H9 (cell line): ENCODE data around the gene KAT2B. TPM values are rescaled to one million over a fixed set of nuclear protein-coding genes. Genes with fewer than 3 reads are reported as not detected.

Experiments
- DNase-seq: peaks from one replicate; pipeline ENCODE4 v3.0.0-alpha.2; 2017
- H2AFZ ChIP-seq: one replicate; pipeline ENCODE4 v1.6.1; 2013; ENCODE audit warnings: mild to moderate bottlenecking, low read length, control low read depth, moderate library complexity
- H2AK5ac ChIP-seq: 2 replicates; pipeline ENCODE4 v1.6.1; 2013; ENCODE audit warnings: low read length, control low read depth, mixed read lengths; ENCODE audit not compliant: insufficient read length
- H2BK120ac ChIP-seq: one replicate; pipeline ENCODE4 v1.6.1; 2013; ENCODE audit warnings: low read depth, mild to moderate bottlenecking, low read length, control low read depth, inconsistent platforms; ENCODE audit not compliant: poor library complexity, severe bottlenecking
- H2BK12ac ChIP-seq: 2 replicates; pipeline ENCODE4 v1.6.1; 2013; ENCODE audit warnings: low read length, control low read depth, mixed read lengths, low read depth; ENCODE audit not compliant: insufficient read length
- H2BK15ac ChIP-seq: 2 replicates; pipeline ENCODE4 v1.6.1; 2013; ENCODE audit warnings: low read depth, low read length, control low read depth
- H2BK20ac ChIP-seq: one replicate; pipeline ENCODE4 v1.6.1; 2013; ENCODE audit warnings: low read depth, mild to moderate bottlenecking, low read length, control low read depth, inconsistent platforms; ENCODE audit not compliant: poor library complexity, severe bottlenecking
- H2BK5ac ChIP-seq: 2 replicates; pipeline ENCODE4 v1.6.1; 2013; ENCODE audit warnings: low read length, control low read depth, mixed read lengths; ENCODE audit not compliant: insufficient read length
- H3K14ac ChIP-seq: 2 replicates; pipeline ENCODE4 v1.6.1; 2013; ENCODE audit warnings: low read length, control low read depth; ENCODE audit not compliant: insufficient read depth
- H3K18ac ChIP-seq: 2 replicates; pipeline ENCODE4 v1.6.1; 2013; ENCODE audit warnings: low read depth, mild to moderate bottlenecking, mixed read lengths, low read length, control low read depth; ENCODE audit not compliant: insufficient read length
- H3K23ac ChIP-seq: 2 replicates; pipeline ENCODE4 v1.6.1; 2013; ENCODE audit warnings: low read length, control low read depth, mixed read lengths, low read depth; ENCODE audit not compliant: insufficient read length
- H3K23me2 ChIP-seq: 2 replicates; pipeline ENCODE4 v1.6.1; 2013; ENCODE audit warnings: low read depth, mild to moderate bottlenecking, mixed read lengths, low read length, control low read depth; ENCODE audit not compliant: insufficient read length, poor library complexity, severe bottlenecking
- H3K27ac ChIP-seq: 2 replicates; pipeline ENCODE4 v1.5.1; 2013; ENCODE audit warnings: low read length, control low read depth, mixed read lengths, low read depth; ENCODE audit not compliant: insufficient read length
- H3K27me3 ChIP-seq: 2 replicates; pipeline ENCODE4 v1.6.1; 2013; ENCODE audit warnings: low read length, control low read depth, inconsistent platforms; ENCODE audit not compliant: insufficient read depth
- H3K4ac ChIP-seq: 2 replicates; pipeline ENCODE4 v1.6.1; 2013; ENCODE audit warnings: low read depth, mild to moderate bottlenecking, control low read depth, inconsistent platforms, low read length, moderate library complexity
- H3K4me1 ChIP-seq: 2 replicates; pipeline ENCODE4 v1.6.1; 2013; ENCODE audit warnings: low read length, control low read depth, inconsistent platforms; ENCODE audit not compliant: insufficient read depth
- H3K4me2 ChIP-seq: 2 replicates; pipeline ENCODE4 v1.6.1; 2013; ENCODE audit warnings: low read length, control low read depth, mixed read lengths; ENCODE audit not compliant: insufficient read length, insufficient read depth
- H3K56ac ChIP-seq: 2 replicates; pipeline ENCODE4 v1.6.1; 2013; ENCODE audit warnings: low read depth, mild to moderate bottlenecking, mixed read lengths, low read length, control low read depth; ENCODE audit not compliant: insufficient read length
- H3K79me1 ChIP-seq: 2 replicates; pipeline ENCODE4 v1.6.1; 2013; ENCODE audit warnings: low read depth, mild to moderate bottlenecking, moderate library complexity, low read length, control low read depth, inconsistent platforms; ENCODE audit not compliant: insufficient read depth, poor library complexity, severe bottlenecking
- H3K79me2 ChIP-seq: 2 replicates; pipeline ENCODE4 v1.6.1; 2013; ENCODE audit warnings: low read length, control low read depth, inconsistent platforms; ENCODE audit not compliant: insufficient read depth
- H3K9ac ChIP-seq: 2 replicates; pipeline ENCODE4 v1.6.1; 2013; ENCODE audit warnings: low read length, control low read depth, mixed read lengths; ENCODE audit not compliant: insufficient read length; ENCODE audit errors: extremely low read depth
- H3K9me3 ChIP-seq: one replicate; pipeline ENCODE4 v1.6.1; 2013; ENCODE audit warnings: low read depth, low read length, inconsistent platforms; ENCODE audit not compliant: control insufficient read depth
- H3T11ph ChIP-seq: one replicate; pipeline ENCODE4 v1.6.1; 2013; ENCODE audit warnings: mild to moderate bottlenecking, low read length, control low read depth, inconsistent platforms
- H4K20me1 ChIP-seq: one replicate; pipeline ENCODE4 v1.6.1; 2013; ENCODE audit not compliant: control insufficient read depth, insufficient read length, insufficient read depth
- H4K5ac ChIP-seq: 2 replicates; pipeline ENCODE4 v1.6.1; 2013; ENCODE audit warnings: low read depth, mild to moderate bottlenecking, mixed read lengths, low read length, control low read depth; ENCODE audit not compliant: insufficient read length
- H4K8ac ChIP-seq: replicated peaks from 2 replicates; pipeline ENCODE4 v1.6.1; 2013; ENCODE audit warnings: low read length, control low read depth, mixed read lengths, low read depth; ENCODE audit not compliant: insufficient read length
- H4K91ac ChIP-seq: 2 replicates; pipeline ENCODE4 v1.6.1; 2013; ENCODE audit warnings: low read depth, mild to moderate bottlenecking, moderate library complexity, mixed read lengths, low read length, control low read depth; ENCODE audit not compliant: insufficient read length
- H3K27ac Mint-ChIP-seq, 3 experiments: 2 replicates in 2 of 3; 3 replicates in 1 of 3; pipeline ENCODE4 v1.8.0; 2020 to 2021; ENCODE audit warnings: mixed read lengths in 3 of 3, mild to moderate bottlenecking in 1 of 3, moderate library complexity in 1 of 3
- H3K27me3 Mint-ChIP-seq: 2 replicates; pipeline ENCODE4 v1.8.0; 2021; ENCODE audit warnings: low read depth, mild to moderate bottlenecking, moderate library complexity, mixed read lengths
- H3K36me3 Mint-ChIP-seq, 3 experiments: 2 replicates in 2 of 3; 3 replicates in 1 of 3; pipeline ENCODE4 v1.8.0; 2020 to 2021; ENCODE audit warnings: low read depth in 3 of 3, mixed read lengths in 3 of 3; ENCODE audit not compliant: insufficient read depth in 1 of 3
- H3K4me1 Mint-ChIP-seq, 2 experiments: 2 replicates each; pipeline ENCODE4 v1.8.0; 2020; ENCODE audit warnings: mixed read lengths in 2 of 2
- H3K4me3 Mint-ChIP-seq, 2 experiments: 2 replicates in 1 of 2; 3 replicates in 1 of 2; pipeline ENCODE4 v1.8.0; 2020 to 2021; ENCODE audit warnings: mild to moderate bottlenecking in 2 of 2, mixed read lengths in 2 of 2, moderate library complexity in 1 of 2
- H3K9me3 Mint-ChIP-seq, 2 experiments: 2 replicates in 1 of 2; 3 replicates in 1 of 2; pipeline ENCODE4 v1.8.0; 2020; ENCODE audit warnings: mild to moderate bottlenecking in 2 of 2, mixed read lengths in 2 of 2, moderate library complexity in 1 of 2
- WGBS: extraction: QIAGEN DNeasy Blood & Tissue Kit; methylation state at CpG from one replicate; pipeline ENCODE4 v1.1.7; 2013; ENCODE audit warnings: missing lambda C conversion rate, low lambda C conversion rate, mixed read lengths; ENCODE audit not compliant: insufficient read length; ENCODE audit errors: extremely low coverage; 5-methylcytosine and 5-hydroxymethylcytosine counted together
- total RNA-seq: library from RNA; stranded (reverse); gene quantifications from 2 replicates; pipeline ENCODE4 v1.2.1, GENCODE V29; 2021
- TF ChIP-seq, protein P1 (sequence below): fragments of 200-600 bp; sonication (generic); conservative IDR thresholded peaks from 3 replicates; pipeline ENCODE4 v1.8.0; 2021; ENCODE audit warnings: antibody characterized with exemption, mild to moderate bottlenecking

Gene KAT2B
- total RNA-seq, 1 experiment from 2014 or later, result 6.3 TPM

DNA sequence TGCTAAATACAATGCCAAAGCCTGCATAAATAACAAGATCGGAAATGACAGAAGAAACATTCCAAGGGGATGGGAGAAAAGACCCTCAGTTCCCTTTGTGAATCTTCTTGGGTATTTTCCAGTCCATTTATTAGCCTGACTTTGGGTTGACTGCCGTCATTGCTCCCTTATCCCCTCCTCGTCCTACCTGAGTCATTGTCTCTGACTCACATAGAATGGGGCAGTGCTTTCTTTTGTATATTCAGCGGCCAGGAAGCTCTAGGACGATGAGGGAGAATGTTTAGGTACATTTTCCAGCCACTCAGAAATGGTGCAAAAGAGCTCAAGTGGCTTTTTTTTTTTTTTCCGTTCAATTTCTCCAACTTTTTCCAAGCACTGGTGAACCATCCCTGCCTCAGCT, 71.6 kb downstream of the KAT2B start:
- Mint-ChIP-seq H3K36me3 (no peaks in the 10 kb centered on the region), H3K27me3 (no peaks in the 10 kb centered on the region), H3K27ac (no peak overlapping the region), H3K4me1 (peaks cover 11 to 15% of the 10 kb centered on the region in 2 experiments), H3K9me3 (no peaks in the 10 kb centered on the region), H3K4me3 (no peak overlapping the region)
- H3K27ac ChIP-seq, result no peak overlapping the region
- no peaks in the 10 kb centered on the region; the same call in 1 of the 2 replicates for H3K4me1 ChIP-seq
- H3K9ac ChIP-seq, result no peak overlapping the region
- H4K5ac ChIP-seq, result no peak overlapping the region
- no peak overlapping the region for H3K14ac ChIP-seq
- no peak overlapping the region for H2AK5ac ChIP-seq
- no peak overlapping the region for H3K4ac ChIP-seq
- no peak overlapping the region for H2AFZ ChIP-seq
- no peak overlapping the region for H3K4me2 ChIP-seq
- H3K79me1 ChIP-seq, result no peaks in the 10 kb centered on the region
- H3K56ac ChIP-seq, result no peak overlapping the region
- no peak overlapping the region for H3K23ac ChIP-seq
- no peaks in the 10 kb centered on the region for H4K20me1 ChIP-seq
- no peaks in the 10 kb centered on the region for H3K9me3 ChIP-seq
- no peak overlapping the region for H2BK12ac ChIP-seq
- H2BK15ac ChIP-seq, result no peak overlapping the region
- no peak overlapping the region for H2BK120ac ChIP-seq
- H3K27me3 ChIP-seq, result no peaks in the 10 kb centered on the region
- no peak overlapping the region for H4K91ac ChIP-seq
- no peak overlapping the region for H3K18ac ChIP-seq
- H3T11ph ChIP-seq, result no peak overlapping the region
- DNase-seq, result no peak
- no peak overlapping the region for H4K8ac ChIP-seq
- no peaks in the 10 kb centered on the region for H3K79me2 ChIP-seq
- TF ChIP-seq, protein P1, sequence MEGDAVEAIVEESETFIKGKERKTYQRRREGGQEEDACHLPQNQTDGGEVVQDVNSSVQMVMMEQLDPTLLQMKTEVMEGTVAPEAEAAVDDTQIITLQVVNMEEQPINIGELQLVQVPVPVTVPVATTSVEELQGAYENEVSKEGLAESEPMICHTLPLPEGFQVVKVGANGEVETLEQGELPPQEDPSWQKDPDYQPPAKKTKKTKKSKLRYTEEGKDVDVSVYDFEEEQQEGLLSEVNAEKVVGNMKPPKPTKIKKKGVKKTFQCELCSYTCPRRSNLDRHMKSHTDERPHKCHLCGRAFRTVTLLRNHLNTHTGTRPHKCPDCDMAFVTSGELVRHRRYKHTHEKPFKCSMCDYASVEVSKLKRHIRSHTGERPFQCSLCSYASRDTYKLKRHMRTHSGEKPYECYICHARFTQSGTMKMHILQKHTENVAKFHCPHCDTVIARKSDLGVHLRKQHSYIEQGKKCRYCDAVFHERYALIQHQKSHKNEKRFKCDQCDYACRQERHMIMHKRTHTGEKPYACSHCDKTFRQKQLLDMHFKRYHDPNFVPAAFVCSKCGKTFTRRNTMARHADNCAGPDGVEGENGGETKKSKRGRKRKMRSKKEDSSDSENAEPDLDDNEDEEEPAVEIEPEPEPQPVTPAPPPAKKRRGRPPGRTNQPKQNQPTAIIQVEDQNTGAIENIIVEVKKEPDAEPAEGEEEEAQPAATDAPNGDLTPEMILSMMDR, result no peak
- H3K23me2 ChIP-seq, result no peaks in the 10 kb centered on the region
- H2BK20ac ChIP-seq, result no peak overlapping the region
- no CpG with 5 or more reads among the region's 6 CpGs for WGBS
- no peak overlapping the region for H2BK5ac ChIP-seq
